GM12878 (cell line): Measurements from ENCODE around the gene TSPAN12. TPM values are rescaled to one million over a fixed set of nuclear protein-coding genes. Genes with fewer than 3 reads are reported as not detected.

Source experiments
- ATAC-seq: fragments of 200-7000 bp; cut with Tn5 transposase; 3 replicates; pipeline ENCODE4 v1.9.1; 2020; ENCODE audit warnings: mild to moderate bottlenecking, moderate library complexity
- BruUV-seq: library from RNA; stranded (reverse); fragments of 400-500 nt; replicated peaks from 2 replicates; lab custom pipeline; 2021; lab: Mats Ljungman, UMichigan
- CTCF ChIA-PET: fragments of 300-600 bp; sonication (Branson Sonifier 250); formaldehyde crosslinking; extraction: SDS; loops from one replicate; lab custom pipeline; 2021; ENCODE audit warnings: inconsistent platforms; lab: Yijun Ruan, JAX
- POLR2A ChIA-PET: fragments of 350-600 bp; formaldehyde crosslinking; extraction: SDS; loops from one replicate; lab custom pipeline; 2021; ENCODE audit warnings: inconsistent platforms; lab: Charles Lee
- RAD21 ChIA-PET: fragments of 300-600 bp; sonication (Branson Sonifier 250); formaldehyde crosslinking; loops from one replicate; lab custom pipeline; 2023; ENCODE audit warnings: antibody characterized with exemption; ENCODE audit not compliant: unreplicated experiment; lab: Charles Lee
- SMC1A ChIA-PET: fragments of 300-600 bp; sonication (Branson Sonifier 250); formaldehyde crosslinking; loops from one replicate; lab custom pipeline; 2023; ENCODE audit not compliant: unreplicated experiment, uncharacterized antibody; lab: Charles Lee
- DNase-seq: peaks from one replicate; pipeline ENCODE4 v3.0.0-alpha.2; 2011; ENCODE audit warnings: low read depth, low spot score
- FAIRE-seq: peaks from 3 replicates; lab custom pipeline; 2011; peaks lifted over from hg19 to GRCh38; lab: Jason Lieb, UNC
- H2AFZ ChIP-seq: 2 replicates; pipeline ENCODE4 v1.6.0; 2011; ENCODE audit warnings: low read depth, low read length, control low read depth; ENCODE audit not compliant: control insufficient read depth
- H3K27ac ChIP-seq: 2 replicates; pipeline ENCODE4 v1.5.1; 2011; ENCODE audit warnings: control low read depth; ENCODE audit not compliant: control insufficient read depth, insufficient read depth
- H3K27me3 ChIP-seq, 2 experiments: replicated peaks in 1 of 2; 2 replicates each; pipeline versions ENCODE4 v1.6.0 to v1.6.1; 2011; ENCODE audit warnings: low read length in 1 of 2; ENCODE audit not compliant: control insufficient read depth in 2 of 2, insufficient read depth in 2 of 2
- H3K36me3 ChIP-seq, 2 experiments: 2 replicates each; pipeline ENCODE4 v1.5.1; 2011; ENCODE audit warnings: low read length in 1 of 2; ENCODE audit not compliant: control insufficient read depth in 2 of 2, insufficient read depth in 2 of 2
- H3K4me1 ChIP-seq: 2 replicates; pipeline ENCODE4 v1.6.1; 2011; ENCODE audit warnings: mild to moderate bottlenecking, low read length, moderate library complexity, mixed read lengths; ENCODE audit not compliant: control insufficient read depth, insufficient read depth
- H3K4me2 ChIP-seq: 2 replicates; pipeline ENCODE4 v1.6.0; 2011; ENCODE audit warnings: control low read depth; ENCODE audit not compliant: control insufficient read depth, insufficient read depth
- H3K4me3 ChIP-seq: fragments of 200-600 bp; sonication (generic); 2 replicates; pipeline ENCODE4 v1.5.1; 2016
- H3K79me2 ChIP-seq: 2 replicates; pipeline ENCODE4 v1.6.0; 2011; ENCODE audit warnings: low read length; ENCODE audit not compliant: control insufficient read depth, insufficient read depth
- H3K9ac ChIP-seq: 2 replicates; pipeline ENCODE4 v1.8.0; 2011; ENCODE audit warnings: low read length, control low read depth, mixed read lengths; ENCODE audit not compliant: control insufficient read depth, insufficient read depth
- H3K9me3 ChIP-seq: replicated peaks from 3 replicates; pipeline ENCODE4 v1.5.1; 2011; ENCODE audit warnings: mild to moderate bottlenecking, low read length; ENCODE audit not compliant: control insufficient read depth, insufficient read depth
- H4K20me1 ChIP-seq: 2 replicates; pipeline ENCODE4 v1.6.0; 2011; ENCODE audit not compliant: control insufficient read depth, insufficient read depth
- CHD4 ChIP-seq: fragments of 200-600 bp; sonication (generic); IDR thresholded peaks from 2 replicates; pipeline ENCODE4 v1.6.1; 2016; ENCODE audit warnings: mild to moderate bottlenecking
- JUNB ChIP-seq: IDR thresholded peaks from 2 replicates; pipeline ENCODE4 v1.6.1; 2016; ENCODE audit warnings: antibody characterized with exemption, mild to moderate bottlenecking
- NBN ChIP-seq: fragments of 450-650 bp; IDR thresholded peaks from 2 replicates; pipeline ENCODE4 v1.6.1; 2016
- NR2F1 ChIP-seq: fragments of 450-650 bp; conservative IDR thresholded peaks from 2 replicates; pipeline ENCODE4 v1.6.1; 2017; ENCODE audit warnings: mild to moderate bottlenecking
- RB1 ChIP-seq: fragments of 450-650 bp; formaldehyde crosslinking; IDR thresholded peaks from 2 replicates; pipeline ENCODE4 v1.6.1; 2017; ENCODE audit warnings: mild to moderate bottlenecking, borderline replicate concordance
- SMARCA5 ChIP-seq: fragments of 450-650 bp; IDR thresholded peaks from 2 replicates; pipeline ENCODE4 v1.6.1; 2017; ENCODE audit warnings: mild to moderate bottlenecking
- SPI1 ChIP-seq: IDR thresholded peaks from 2 replicates; pipeline ENCODE4 v1.6.1; 2011; ENCODE audit warnings: low read depth, mild to moderate bottlenecking, low read length, moderate library complexity, borderline replicate concordance; ENCODE audit not compliant: insufficient read depth
- STAT3 ChIP-seq: IDR thresholded peaks from 2 replicates; pipeline ENCODE4 v1.6.1; 2011; ENCODE audit warnings: low read depth, low read length, improper control_type of control experiment
- ZSCAN29 ChIP-seq: fragments of 450-650 bp; IDR thresholded peaks from 2 replicates; pipeline ENCODE4 v1.6.1; 2017; ENCODE audit warnings: mild to moderate bottlenecking, moderate library complexity
- WGBS: methylation state at CpG from one replicate; pipeline ENCODE4 v1.1.6; 2016; ENCODE audit warnings: low lambda C conversion rate; ENCODE audit not compliant: insufficient replicate concordance, insufficient coverage; ENCODE audit errors: missing lambda C conversion rate; 5-methylcytosine and 5-hydroxymethylcytosine counted together
- in situ Hi-C: fragments of 300-500 bp; cut with MboI; formaldehyde crosslinking; loops from 9 replicates; pipeline ENCODE4 v1.14.3; 2018; ENCODE audit warnings: mixed read lengths
- intact Hi-C: fragments of 100-400 bp; cut with micrococcal nuclease; formaldehyde crosslinking; loops from one replicate; pipeline ENCODE4 v1.14.2; 2022; ENCODE audit not compliant: unreplicated experiment
- polyA plus RNA-seq, 11 experiments: library from polyadenylated mRNA; depleted of rRNA in 4 of 11; unstranded in 6 of 11; stranded (reverse) in 5 of 11; fragments of >200 nt; fragmentation: Nextera tagmentation in 4 of 11; fragmentation: Illumina TruSeq in 1 of 11; extraction: Ambion mirVana in 4 of 11; extraction: Trizol in 1 of 11; gene quantifications; 1 replicate in 1 of 11; 2 replicates in 10 of 11; pipeline versions ENCODE4 v1.2.1 to v1.2.3, GENCODE V29; 2011 to 2016; ENCODE audit warnings: inconsistent platforms in 2 of 11, missing spikeins in 2 of 11, low read depth in 1 of 11
- total RNA-seq, 4 experiments: library from RNA; depleted of rRNA in 3 of 4; stranded (reverse); fragments of >200 nt in 3 of 4; fragmentation: Illumina TruSeq in 1 of 4; extraction: Trizol in 1 of 4; gene quantifications; 2 replicates each; pipeline versions ENCODE4 v1.2.1 to v1.2.3, GENCODE V29; 2013 to 2021
- TF ChIP-seq, protein P1 (sequence below): fragments of 450-650 bp; IDR thresholded peaks from 2 replicates; pipeline ENCODE4 v1.6.1; 2017; ENCODE audit warnings: mild to moderate bottlenecking, low read depth, inconsistent platforms; ENCODE audit not compliant: poor library complexity, severe bottlenecking
- TF ChIP-seq, protein P2 (sequence below): fragments of 450-650 bp; IDR thresholded peaks from 2 replicates; pipeline ENCODE4 v1.6.1; 2017; ENCODE audit warnings: low read depth, mild to moderate bottlenecking, moderate library complexity
- TF ChIP-seq, protein P3 (sequence below): fragments of 450-650 bp; IDR thresholded peaks from 2 replicates; pipeline ENCODE4 v1.6.1; 2018; ENCODE audit warnings: mild to moderate bottlenecking, low read depth, moderate library complexity; ENCODE audit not compliant: partially characterized antibody
- TF ChIP-seq, protein P4 (sequence below): fragments of 150-350 bp; IDR thresholded peaks from 2 replicates; pipeline ENCODE4 v1.6.1; 2014; ENCODE audit warnings: mild to moderate bottlenecking, low read depth, low read length

TSPAN12 gene
- total and polyA plus RNA-seq, 10 of the 15 experiments (the other 5 are each of a cell fraction or from before 2014, with no cell fraction given) = 0.67 to 110 (median 1.3) TPM

DNA sequence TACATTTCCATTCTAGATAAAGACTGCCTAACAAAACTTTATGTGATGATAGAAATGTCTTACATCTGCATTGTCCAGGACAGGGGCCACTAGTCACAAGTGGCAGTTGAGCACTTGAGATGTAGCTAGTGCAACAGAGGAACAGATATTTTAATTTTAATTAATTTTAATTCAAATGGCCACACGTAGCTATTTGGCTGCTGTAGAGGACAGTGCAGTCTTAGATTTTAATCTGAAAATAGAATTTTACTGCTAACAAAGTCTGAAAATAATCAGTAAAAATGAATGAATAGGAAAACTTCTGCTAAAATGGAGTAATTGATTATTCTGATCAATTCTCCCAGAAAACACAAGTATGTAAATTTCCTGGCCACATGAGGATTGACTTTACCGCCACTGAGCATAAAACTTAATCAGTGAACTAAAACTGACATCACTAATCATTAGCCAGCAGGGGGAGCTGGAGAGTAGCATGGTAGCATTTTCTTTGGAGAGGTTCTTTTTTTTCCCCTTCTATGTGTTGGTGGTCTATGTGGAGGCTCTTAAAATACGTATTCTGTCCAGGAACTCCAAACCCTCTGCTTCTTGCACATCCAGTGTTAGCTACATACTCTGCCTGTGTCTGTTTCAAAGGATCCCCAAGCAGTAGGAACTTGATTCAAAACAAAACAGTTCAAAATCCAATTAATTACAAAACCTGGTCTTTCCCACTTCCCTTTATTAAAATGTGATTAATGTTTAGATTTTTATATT, 52.1 kb downstream of the TSPAN12 start (continued):
- peak; percentile 63 for TF ChIP-seq SPI1
- TF ChIP-seq RB1 = peak; percentile 55; the same call in 1 of the 2 replicates
- TF ChIP-seq NBN = peak; percentile 66; the same call in 1 of the 2 replicates
- no peak for TF ChIP-seq STAT3
- TF ChIP-seq, protein P1, sequence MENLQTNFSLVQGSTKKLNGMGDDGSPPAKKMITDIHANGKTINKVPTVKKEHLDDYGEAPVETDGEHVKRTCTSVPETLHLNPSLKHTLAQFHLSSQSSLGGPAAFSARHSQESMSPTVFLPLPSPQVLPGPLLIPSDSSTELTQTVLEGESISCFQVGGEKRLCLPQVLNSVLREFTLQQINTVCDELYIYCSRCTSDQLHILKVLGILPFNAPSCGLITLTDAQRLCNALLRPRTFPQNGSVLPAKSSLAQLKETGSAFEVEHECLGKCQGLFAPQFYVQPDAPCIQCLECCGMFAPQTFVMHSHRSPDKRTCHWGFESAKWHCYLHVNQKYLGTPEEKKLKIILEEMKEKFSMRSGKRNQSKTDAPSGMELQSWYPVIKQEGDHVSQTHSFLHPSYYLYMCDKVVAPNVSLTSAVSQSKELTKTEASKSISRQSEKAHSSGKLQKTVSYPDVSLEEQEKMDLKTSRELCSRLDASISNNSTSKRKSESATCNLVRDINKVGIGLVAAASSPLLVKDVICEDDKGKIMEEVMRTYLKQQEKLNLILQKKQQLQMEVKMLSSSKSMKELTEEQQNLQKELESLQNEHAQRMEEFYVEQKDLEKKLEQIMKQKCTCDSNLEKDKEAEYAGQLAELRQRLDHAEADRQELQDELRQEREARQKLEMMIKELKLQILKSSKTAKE = peak; percentile 31
- no peak for TF ChIP-seq NR2F1
- 0 out of 2 replicates have a peak, but pooled peaks have one; percentile 37 for TF ChIP-seq SMARCA5

DNA sequence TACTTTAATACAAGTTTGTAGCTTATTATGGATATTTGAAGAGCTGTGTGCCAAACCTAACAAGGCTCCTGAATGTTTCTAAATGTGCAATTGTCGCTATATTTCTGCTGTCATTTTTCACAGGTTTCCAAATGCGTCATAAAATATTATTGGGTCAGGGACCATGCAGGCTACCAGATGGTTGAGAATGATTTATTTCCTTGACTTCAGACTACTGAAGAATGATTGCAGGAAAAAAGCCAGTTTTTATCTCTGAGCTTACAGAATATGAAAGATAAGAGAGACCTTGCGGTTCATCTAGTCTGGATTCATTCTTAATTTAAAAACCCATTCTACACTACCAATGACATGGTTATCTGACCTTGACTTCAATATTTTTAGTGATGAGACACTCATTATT, 55.2 kb downstream of the TSPAN12 start:
- no TSS peak for BruUV-seq
- Histone ChIP-seq H3K79me2 (no peaks in the 10 kb centered on the region), H3K4me1 (no peaks in the 10 kb centered on the region), H3K9me3 (no peaks in the 10 kb centered on the region), H3K9ac (no peak overlapping the region), H3K4me3 (no peak overlapping the region), H3K27ac (no peak overlapping the region), H3K4me2 (no peak overlapping the region), H3K36me3 (no peaks in the 10 kb centered on the region; a peak in 1 of 4 replicates), H3K27me3 (no peaks in the 10 kb centered on the region), H2AFZ (no peak overlapping the region), H4K20me1 (no peaks in the 10 kb centered on the region)
- ChIA-PET RAD21 (interaction anchor here (1.0 to 2.1 kb wide), 2 partner anchors 11 to 58 kb away, joined by 3 to 11 read pairs; no protein-coding TSS in a partner anchor), CTCF (interaction anchor here (0.6 to 9.1 kb wide), 7 partner anchors 8 to 139 kb away, joined by 3 to 104 read pairs (median 3); no protein-coding TSS in a partner anchor), SMC1A (interaction anchor here (0.9 to 8.3 kb wide), 7 partner anchors 9 to 306 kb away, joined by 3 to 83 read pairs (median 4); no protein-coding TSS in a partner anchor), POLR2A (interaction anchor here (0.8 to 1.1 kb wide), 3 partner anchors 11 to 139 kb away, joined by 3 read pairs; no protein-coding TSS in a partner anchor)
- in situ Hi-C loops = no loop called here
- intact Hi-C loops = no loop called here
- ATAC-seq (no peak), FAIRE-seq (no peak), DNase-seq (no peak)
- WGBS = 76% methylated on average over 3 of the region's 3 CpGs
- no peak for TF ChIP-seq JUNB
- TF ChIP-seq ZSCAN29 = no peak
- TF ChIP-seq, protein P2, sequence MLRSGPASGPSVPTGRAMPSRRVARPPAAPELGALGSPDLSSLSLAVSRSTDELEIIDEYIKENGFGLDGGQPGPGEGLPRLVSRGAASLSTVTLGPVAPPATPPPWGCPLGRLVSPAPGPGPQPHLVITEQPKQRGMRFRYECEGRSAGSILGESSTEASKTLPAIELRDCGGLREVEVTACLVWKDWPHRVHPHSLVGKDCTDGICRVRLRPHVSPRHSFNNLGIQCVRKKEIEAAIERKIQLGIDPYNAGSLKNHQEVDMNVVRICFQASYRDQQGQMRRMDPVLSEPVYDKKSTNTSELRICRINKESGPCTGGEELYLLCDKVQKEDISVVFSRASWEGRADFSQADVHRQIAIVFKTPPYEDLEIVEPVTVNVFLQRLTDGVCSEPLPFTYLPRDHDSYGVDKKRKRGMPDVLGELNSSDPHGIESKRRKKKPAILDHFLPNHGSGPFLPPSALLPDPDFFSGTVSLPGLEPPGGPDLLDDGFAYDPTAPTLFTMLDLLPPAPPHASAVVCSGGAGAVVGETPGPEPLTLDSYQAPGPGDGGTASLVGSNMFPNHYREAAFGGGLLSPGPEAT = no peak
- TF ChIP-seq, protein P3, sequence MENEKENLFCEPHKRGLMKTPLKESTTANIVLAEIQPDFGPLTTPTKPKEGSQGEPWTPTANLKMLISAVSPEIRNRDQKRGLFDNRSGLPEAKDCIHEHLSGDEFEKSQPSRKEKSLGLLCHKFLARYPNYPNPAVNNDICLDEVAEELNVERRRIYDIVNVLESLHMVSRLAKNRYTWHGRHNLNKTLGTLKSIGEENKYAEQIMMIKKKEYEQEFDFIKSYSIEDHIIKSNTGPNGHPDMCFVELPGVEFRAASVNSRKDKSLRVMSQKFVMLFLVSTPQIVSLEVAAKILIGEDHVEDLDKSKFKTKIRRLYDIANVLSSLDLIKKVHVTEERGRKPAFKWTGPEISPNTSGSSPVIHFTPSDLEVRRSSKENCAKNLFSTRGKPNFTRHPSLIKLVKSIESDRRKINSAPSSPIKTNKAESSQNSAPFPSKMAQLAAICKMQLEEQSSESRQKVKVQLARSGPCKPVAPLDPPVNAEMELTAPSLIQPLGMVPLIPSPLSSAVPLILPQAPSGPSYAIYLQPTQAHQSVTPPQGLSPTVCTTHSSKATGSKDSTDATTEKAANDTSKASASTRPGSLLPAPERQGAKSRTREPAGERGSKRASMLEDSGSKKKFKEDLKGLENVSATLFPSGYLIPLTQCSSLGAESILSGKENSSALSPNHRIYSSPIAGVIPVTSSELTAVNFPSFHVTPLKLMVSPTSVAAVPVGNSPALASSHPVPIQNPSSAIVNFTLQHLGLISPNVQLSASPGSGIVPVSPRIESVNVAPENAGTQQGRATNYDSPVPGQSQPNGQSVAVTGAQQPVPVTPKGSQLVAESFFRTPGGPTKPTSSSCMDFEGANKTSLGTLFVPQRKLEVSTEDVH = no peak
- TF ChIP-seq CHD4 = no peak
- TF ChIP-seq RB1 = no peak
- TF ChIP-seq, protein P4, sequence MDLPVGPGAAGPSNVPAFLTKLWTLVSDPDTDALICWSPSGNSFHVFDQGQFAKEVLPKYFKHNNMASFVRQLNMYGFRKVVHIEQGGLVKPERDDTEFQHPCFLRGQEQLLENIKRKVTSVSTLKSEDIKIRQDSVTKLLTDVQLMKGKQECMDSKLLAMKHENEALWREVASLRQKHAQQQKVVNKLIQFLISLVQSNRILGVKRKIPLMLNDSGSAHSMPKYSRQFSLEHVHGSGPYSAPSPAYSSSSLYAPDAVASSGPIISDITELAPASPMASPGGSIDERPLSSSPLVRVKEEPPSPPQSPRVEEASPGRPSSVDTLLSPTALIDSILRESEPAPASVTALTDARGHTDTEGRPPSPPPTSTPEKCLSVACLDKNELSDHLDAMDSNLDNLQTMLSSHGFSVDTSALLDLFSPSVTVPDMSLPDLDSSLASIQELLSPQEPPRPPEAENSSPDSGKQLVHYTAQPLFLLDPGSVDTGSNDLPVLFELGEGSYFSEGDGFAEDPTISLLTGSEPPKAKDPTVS = no peak
